ENCODE data around the gene PLCL1. TPM values are rescaled to one million over a fixed set of nuclear protein-coding genes. Genes with fewer than 3 reads are reported as not detected.
A peak's percentile ranks its signal among the peaks of the same experiment; 100 is the strongest.

Gene PLCL1
- total RNA-seq, 2 experiments from 2014 or later, result 3.3 to 3.5 TPM

DNA sequence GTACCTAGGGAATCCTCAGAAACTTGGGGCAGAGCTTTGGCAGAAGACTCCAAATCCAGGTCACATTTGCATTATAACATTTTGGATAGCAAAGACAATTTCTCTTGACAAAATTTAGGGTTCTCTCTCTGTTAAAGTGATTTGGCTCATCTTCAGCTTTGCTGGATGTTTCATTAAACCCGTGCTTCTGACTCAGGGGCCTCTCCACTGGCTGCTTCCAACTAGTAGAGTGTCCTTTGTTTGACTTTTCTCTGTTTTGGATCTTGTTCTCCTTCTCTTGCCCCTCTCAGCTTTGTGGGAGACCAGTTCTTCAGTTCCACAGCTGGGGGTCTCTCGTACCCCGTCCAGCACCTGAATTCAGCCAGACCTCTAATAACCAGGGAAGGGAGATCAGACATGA, 145.6 kb downstream of the PLCL1 start:
- no peak for DNase-seq
- H3K36me3 Mint-ChIP-seq (ENCODE audit: low read depth), result no peaks in the 10 kb centered on the region
- H3K27ac Mint-ChIP-seq, result no peak overlapping the region
- H3K4me3 Mint-ChIP-seq, result no peak overlapping the region
- CTCF ChIA-PET, result interaction anchor here (0.9 kb wide), 1 partner anchor 9 kb away, joined by 3 read pairs; no protein-coding TSS in a partner anchor
- intact Hi-C loops (cut with micrococcal nuclease), result no loop called here
- peaks cover 79% of the 10 kb centered on the region for H3K4me1 Mint-ChIP-seq (ENCODE audit: low read depth)
- H3K9me3 Mint-ChIP-seq, result no peaks in the 10 kb centered on the region
- no peaks in the 10 kb centered on the region for H3K27me3 Mint-ChIP-seq (ENCODE audit: low read depth)

DNA sequence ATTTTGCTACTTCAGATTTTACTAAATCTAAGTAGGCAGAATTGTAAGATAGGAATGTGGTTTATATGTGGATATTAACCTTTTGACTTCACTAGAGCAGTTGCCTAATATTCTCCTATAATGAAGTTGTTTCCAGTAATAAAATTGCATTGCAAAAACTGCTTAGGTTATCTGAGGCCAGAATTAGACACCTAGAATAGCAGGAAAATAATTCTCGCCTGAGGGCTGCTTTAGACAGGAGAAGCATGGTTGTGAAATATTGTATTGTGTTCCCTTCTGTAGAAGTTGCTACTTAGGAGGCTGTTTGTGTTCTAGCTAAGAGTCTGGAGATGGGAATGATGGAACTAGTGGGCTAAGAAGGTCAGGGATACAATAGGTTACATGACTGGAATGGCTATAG, 146.3 kb downstream of the PLCL1 start:
- Mint-ChIP-seq H3K27me3 (ENCODE audit: low read depth) (no peaks in the 10 kb centered on the region), H3K9me3 (peaks cover under 1% of the 10 kb centered on the region), H3K36me3 (ENCODE audit: low read depth) (peaks cover under 1% of the 10 kb centered on the region), H3K4me3 (no peak overlapping the region), H3K27ac (no peak overlapping the region), H3K4me1 (ENCODE audit: low read depth) (peaks cover 80% of the 10 kb centered on the region)
- intact Hi-C loops (cut with micrococcal nuclease), result no loop called here
- CTCF ChIA-PET, result no interaction called here
- DNase-seq, result no peak

DNA sequence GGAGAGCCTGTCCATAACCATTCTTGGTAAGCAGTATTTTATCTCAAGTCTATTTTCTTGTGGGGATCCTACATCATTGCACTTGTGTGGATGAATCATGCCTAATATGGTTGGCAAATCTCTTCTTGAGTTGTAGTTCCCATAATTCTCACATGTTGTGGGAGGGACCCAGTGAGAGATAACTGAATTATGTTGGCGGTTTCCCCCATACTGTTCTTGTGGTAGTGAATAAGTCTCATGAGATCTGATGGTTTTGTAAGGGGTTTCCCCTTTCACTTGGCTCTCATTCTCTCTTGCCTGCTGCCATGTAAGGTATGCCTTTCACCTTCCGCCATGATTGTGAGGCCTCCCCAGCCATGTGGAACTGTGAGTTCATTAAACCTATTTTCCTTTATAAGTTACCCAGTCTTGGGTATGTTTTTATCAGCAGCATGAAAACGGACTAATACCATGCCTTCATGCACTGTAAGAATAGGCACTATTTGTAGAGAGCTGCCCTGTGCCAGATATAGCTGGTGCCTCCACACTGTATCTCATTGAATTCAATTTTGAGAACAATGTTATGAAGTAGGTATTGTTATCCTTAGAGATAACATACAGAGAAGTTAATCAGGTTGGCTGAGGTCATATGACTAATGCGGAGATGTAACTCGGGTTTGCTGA, 148.3 kb downstream of the PLCL1 start:
- H3K9me3 Mint-ChIP-seq, result peaks cover 6% of the 10 kb centered on the region
- no peaks in the 10 kb centered on the region for H3K27me3 Mint-ChIP-seq (ENCODE audit: low read depth)
- peak; percentile 51 for DNase-seq
- intact Hi-C loops (cut with micrococcal nuclease), result loop anchor here (1.0 to 2.0 kb wide), 4 partner anchors 11 to 63 kb away; no protein-coding TSS in a partner anchor
- peaks cover 10% of the 10 kb centered on the region for H3K36me3 Mint-ChIP-seq (ENCODE audit: low read depth)
- H3K4me3 Mint-ChIP-seq, result no peak overlapping the region
- CTCF ChIA-PET, result interaction anchor here (0.6 kb wide), 1 partner anchor 19 kb away, joined by 3 read pairs; no protein-coding TSS in a partner anchor
- H3K27ac Mint-ChIP-seq, result peak overlapping the region; percentile 9
- peaks cover 79% of the 10 kb centered on the region for H3K4me1 Mint-ChIP-seq (ENCODE audit: low read depth)

DNA sequence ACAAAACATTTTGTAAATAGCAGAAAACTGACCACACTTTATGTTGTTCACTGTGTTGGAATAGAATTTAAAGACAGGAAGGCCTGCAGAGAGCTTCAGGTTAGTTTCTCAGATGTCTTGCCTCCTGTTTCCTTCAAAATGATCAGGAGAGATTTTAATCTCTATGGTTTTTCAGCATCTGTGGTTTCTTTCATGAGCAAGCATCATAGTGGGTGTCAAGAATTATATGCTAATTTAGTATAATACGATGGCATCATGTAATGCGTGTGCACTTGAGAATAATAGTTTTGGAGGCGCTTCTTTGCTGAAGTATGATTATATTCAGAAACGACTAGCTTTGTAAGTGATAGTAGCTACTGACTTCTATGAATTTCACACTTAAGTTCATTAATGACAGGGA, 149.9 kb downstream of the PLCL1 start:
- intact Hi-C loops (cut with micrococcal nuclease), result loop anchor here (1.0 kb wide), 1 partner anchor 15 kb away; no protein-coding TSS in a partner anchor
- CTCF ChIA-PET, result interaction anchor here (0.7 to 1.6 kb wide), 6 partner anchors 10 to 173 kb away, joined by 3 to 5 read pairs (median 3); no protein-coding TSS in a partner anchor
- no peak overlapping the region for H3K4me3 Mint-ChIP-seq
- H3K36me3 Mint-ChIP-seq (ENCODE audit: low read depth), result peaks cover 10% of the 10 kb centered on the region
- H3K27ac Mint-ChIP-seq, result peak overlapping the region; percentile 57
- H3K4me1 Mint-ChIP-seq (ENCODE audit: low read depth), result peaks cover 81% of the 10 kb centered on the region
- no peaks in the 10 kb centered on the region for H3K27me3 Mint-ChIP-seq (ENCODE audit: low read depth)
- no peak for DNase-seq
- peaks cover 6% of the 10 kb centered on the region for H3K9me3 Mint-ChIP-seq

DNA sequence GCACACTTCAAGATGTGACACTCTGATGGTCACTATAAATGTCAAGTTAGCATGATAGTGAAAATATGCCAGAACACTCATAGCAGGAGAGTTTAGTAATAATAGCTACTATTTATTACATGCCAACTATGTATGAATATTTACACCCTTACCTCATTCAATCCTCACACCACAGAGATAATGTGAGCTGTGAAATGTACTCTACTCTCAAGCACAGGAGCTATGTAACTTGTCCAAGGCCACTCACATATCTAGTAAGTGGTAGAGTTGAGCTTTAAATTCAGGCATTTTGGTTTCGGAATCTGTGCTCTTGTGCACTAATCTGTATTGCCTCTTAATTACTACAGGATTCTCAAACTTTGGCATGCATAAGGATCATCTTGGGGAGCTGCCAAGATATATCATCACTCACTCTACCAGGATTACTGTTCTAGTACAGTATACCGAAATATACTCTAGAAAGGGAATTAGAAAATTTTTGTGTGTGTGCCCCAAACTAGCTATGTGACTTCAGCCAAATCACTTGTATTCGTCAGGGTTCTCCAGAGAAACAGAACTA, 154.3 kb downstream of the PLCL1 start:
- Mint-ChIP-seq H3K4me1 (ENCODE audit: low read depth) (peaks cover 62% of the 10 kb centered on the region), H3K27me3 (ENCODE audit: low read depth) (no peaks in the 10 kb centered on the region), H3K9me3 (peaks cover 16% of the 10 kb centered on the region), H3K27ac (no peak overlapping the region), H3K36me3 (ENCODE audit: low read depth) (peaks cover 17% of the 10 kb centered on the region), H3K4me3 (no peak overlapping the region)
- intact Hi-C loops (cut with micrococcal nuclease), result no loop called here
- DNase-seq, result no peak
- CTCF ChIA-PET, result interaction anchor here (1.0 to 1.1 kb wide), 3 partner anchors 12 to 108 kb away, joined by 3 to 6 read pairs (median 3); no protein-coding TSS in a partner anchor

DNA sequence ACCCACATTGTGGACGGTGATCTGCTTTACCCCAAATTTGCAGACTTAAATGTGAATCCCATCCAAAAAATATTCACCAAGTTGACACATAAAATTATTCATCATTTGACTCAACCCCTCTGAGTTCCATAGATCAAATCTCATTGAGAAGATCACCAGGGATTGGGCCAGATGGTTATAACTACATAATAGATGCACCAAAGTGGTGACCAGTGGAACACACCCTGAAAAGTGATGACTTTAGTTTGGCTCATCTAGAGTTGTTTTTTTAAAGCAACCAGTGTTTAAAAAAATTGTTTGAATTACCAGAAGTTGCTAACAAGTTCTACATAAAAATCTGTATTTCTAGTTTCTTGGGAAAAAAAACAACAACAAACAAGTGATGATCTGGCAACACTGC, 155.0 kb downstream of the PLCL1 start:
- no peak for DNase-seq
- Mint-ChIP-seq H3K4me3 (no peak overlapping the region), H3K36me3 (ENCODE audit: low read depth) (peaks cover 21% of the 10 kb centered on the region), H3K4me1 (ENCODE audit: low read depth) (peaks cover 55% of the 10 kb centered on the region), H3K27me3 (ENCODE audit: low read depth) (no peaks in the 10 kb centered on the region), H3K27ac (no peak overlapping the region), H3K9me3 (peaks cover 23% of the 10 kb centered on the region)
- intact Hi-C loops (cut with micrococcal nuclease), result no loop called here
- CTCF ChIA-PET, result no interaction called here

DNA sequence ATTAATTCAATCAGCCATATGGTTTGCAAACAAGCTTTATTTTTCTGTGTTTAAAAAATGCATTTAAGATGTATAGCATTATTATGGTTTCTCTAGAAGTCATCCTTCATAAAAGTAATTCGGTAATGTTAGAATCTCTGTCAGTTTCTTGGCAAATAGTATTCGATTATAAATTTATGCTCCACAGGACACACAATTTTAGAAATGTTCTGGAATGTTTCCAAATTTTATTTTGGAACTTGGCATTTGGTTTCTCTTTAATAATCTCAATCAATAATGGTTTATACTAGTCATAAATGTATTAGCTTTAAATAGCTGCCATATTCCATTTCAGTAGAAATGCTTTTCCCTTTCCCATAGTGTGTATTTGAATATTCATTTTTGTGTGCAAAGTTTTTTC, 156.4 kb downstream of the PLCL1 start:
- Mint-ChIP-seq H3K9me3 (peaks cover 33% of the 10 kb centered on the region), H3K27me3 (ENCODE audit: low read depth) (no peaks in the 10 kb centered on the region), H3K4me3 (no peak overlapping the region), H3K4me1 (ENCODE audit: low read depth) (peaks cover 44% of the 10 kb centered on the region), H3K27ac (no peak overlapping the region), H3K36me3 (ENCODE audit: low read depth) (peaks cover 33% of the 10 kb centered on the region)
- intact Hi-C loops (cut with micrococcal nuclease), result no loop called here
- no peak for DNase-seq
- CTCF ChIA-PET, result no interaction called here

DNA sequence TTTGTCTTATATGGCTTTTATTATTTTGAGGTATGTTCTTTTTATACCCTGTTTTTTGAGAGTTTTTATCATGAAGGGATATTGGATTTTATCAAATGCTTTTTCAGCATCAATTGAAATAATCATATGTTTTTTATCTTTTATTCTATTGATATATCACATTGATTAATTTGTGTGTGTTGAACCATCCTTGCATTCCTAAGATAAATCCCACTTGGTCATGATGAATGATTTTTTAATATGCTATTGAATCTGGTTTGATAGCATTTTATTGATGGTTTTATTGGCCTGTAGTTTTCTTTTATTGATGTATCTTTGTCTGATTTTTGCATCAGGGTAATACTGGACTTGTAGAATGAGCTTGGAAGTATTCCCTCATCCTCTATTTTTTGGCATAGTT, 160.3 kb downstream of the PLCL1 start:
- Mint-ChIP-seq H3K36me3 (ENCODE audit: low read depth) (peaks cover 27% of the 10 kb centered on the region), H3K27me3 (ENCODE audit: low read depth) (no peaks in the 10 kb centered on the region), H3K4me1 (ENCODE audit: low read depth) (peaks cover 36% of the 10 kb centered on the region), H3K9me3 (peaks cover 28% of the 10 kb centered on the region), H3K27ac (no peak overlapping the region), H3K4me3 (no peak overlapping the region)
- CTCF ChIA-PET, result interaction anchor here (1.6 kb wide), 1 partner anchor 10 kb away, joined by 3 read pairs; no protein-coding TSS in a partner anchor
- intact Hi-C loops (cut with micrococcal nuclease), result no loop called here
- no peak for DNase-seq

DNA sequence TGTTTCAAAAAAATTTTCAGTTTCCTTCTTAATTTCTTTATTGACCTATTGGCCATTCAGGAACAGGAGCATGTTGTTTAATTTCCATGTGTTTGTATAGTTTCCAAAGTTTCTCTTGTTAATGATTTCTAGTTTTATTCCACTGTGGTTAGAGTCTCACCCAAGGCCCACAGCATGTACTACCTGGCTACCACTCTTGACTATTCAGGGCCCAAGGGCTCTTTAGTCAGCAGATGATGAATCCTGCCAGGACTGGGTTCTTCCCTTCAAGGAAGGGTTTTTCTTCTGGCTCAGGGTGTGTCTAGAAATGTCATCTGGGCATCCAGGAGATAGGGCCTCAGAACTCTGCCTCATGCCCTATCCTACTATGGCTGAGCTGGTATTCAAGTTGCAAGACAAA, 161.4 kb downstream of the PLCL1 start:
- H3K36me3 Mint-ChIP-seq (ENCODE audit: low read depth), result peaks cover 27% of the 10 kb centered on the region
- H3K4me3 Mint-ChIP-seq, result no peak overlapping the region
- intact Hi-C loops (cut with micrococcal nuclease), result no loop called here
- CTCF ChIA-PET, result no interaction called here
- peaks cover 28% of the 10 kb centered on the region for H3K9me3 Mint-ChIP-seq
- no peak overlapping the region for H3K27ac Mint-ChIP-seq
- DNase-seq, result no peak
- H3K27me3 Mint-ChIP-seq (ENCODE audit: low read depth), result no peaks in the 10 kb centered on the region
- H3K4me1 Mint-ChIP-seq (ENCODE audit: low read depth), result peaks cover 36% of the 10 kb centered on the region

DNA sequence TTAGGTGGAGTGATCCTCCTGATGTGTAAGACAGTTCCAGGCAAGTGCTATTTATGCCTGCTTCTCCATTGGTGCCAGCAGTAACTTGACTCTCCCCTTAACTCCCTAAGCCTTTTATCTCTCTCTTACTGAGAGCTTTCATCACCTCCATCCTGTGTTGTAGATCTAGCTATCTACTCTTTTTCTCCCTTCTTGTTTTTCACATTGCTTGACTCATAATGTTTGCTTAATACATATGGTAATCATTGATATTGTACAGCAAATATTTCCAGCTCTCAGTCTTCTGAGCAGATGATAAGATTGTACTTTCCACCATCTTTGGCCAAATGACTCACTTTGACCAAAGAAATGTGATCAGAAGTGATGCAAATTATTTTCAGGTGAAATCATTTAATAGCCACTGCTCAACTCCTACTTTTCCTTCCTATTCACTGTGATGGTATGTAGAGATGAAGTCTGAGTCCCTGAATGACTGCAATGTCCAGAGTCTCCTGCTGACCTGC, 165.0 kb downstream of the PLCL1 start:
- Mint-ChIP-seq H3K36me3 (ENCODE audit: low read depth) (peaks cover 17% of the 10 kb centered on the region), H3K27me3 (ENCODE audit: low read depth) (no peaks in the 10 kb centered on the region), H3K4me1 (ENCODE audit: low read depth) (peaks cover 52% of the 10 kb centered on the region), H3K4me3 (no peak overlapping the region), H3K27ac (peak overlapping the region; percentile 85), H3K9me3 (peaks cover 10% of the 10 kb centered on the region)
- intact Hi-C loops (cut with micrococcal nuclease), result loop anchor here (1.0 kb wide), 2 partner anchors 15 to 131 kb away; no protein-coding TSS in a partner anchor
- CTCF ChIA-PET, result interaction anchor here (0.6 to 2.0 kb wide), 2 partner anchors 11 to 160 kb away, joined by 3 to 6 read pairs; no protein-coding TSS in a partner anchor
- DNase-seq, result no peak

DNA sequence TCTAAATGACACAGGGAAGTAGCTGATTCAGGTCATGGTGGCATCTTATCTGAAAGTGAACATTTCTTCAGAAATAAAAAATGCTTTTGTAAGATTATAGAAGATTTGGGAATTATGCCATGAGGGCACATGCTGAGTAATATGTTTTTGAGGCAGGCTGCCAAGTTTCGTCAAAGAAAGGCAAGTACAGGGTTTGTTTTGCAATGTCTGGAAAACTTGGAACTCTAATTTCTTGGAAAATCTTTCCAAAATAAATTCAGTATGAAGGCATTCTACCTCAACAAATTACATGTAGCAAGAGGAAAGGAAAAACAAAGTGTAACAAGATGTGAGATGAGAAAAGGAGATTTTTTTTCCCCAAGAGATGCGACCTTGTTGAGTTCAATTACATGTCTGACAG, 167.7 kb downstream of the PLCL1 start:
- H3K4me3 Mint-ChIP-seq, result no peak overlapping the region
- no peak for DNase-seq
- H3K27me3 Mint-ChIP-seq (ENCODE audit: low read depth), result no peaks in the 10 kb centered on the region
- H3K4me1 Mint-ChIP-seq (ENCODE audit: low read depth), result peaks cover 43% of the 10 kb centered on the region
- CTCF ChIA-PET, result interaction anchor here (0.6 to 0.7 kb wide), 2 partner anchors 19 to 28 kb away, joined by 3 to 5 read pairs; no protein-coding TSS in a partner anchor
- no peaks in the 10 kb centered on the region for H3K9me3 Mint-ChIP-seq
- intact Hi-C loops (cut with micrococcal nuclease), result no loop called here
- H3K27ac Mint-ChIP-seq, result no peak overlapping the region
- no peaks in the 10 kb centered on the region for H3K36me3 Mint-ChIP-seq (ENCODE audit: low read depth)

DNA sequence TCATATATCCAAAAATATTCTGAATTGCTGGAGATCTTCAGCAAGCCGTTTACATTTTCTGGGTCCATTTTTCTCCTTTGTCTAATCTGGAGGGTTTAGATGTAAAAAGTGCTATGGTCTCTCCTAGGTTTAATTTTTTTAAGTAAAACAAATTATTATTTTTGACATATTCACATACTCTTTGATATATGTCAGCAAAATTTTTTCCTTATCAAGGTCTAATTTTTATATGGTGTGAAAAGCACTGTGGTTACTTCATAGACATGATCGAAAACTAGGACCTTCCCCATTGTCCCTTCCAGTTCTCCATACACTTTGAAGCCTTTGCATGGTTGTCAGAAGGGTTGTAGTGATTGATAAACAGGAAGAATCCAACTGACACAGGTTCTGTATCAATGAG, 168.2 kb downstream of the PLCL1 start:
- CTCF ChIA-PET, result no interaction called here
- Mint-ChIP-seq H3K36me3 (ENCODE audit: low read depth) (no peaks in the 10 kb centered on the region), H3K27me3 (ENCODE audit: low read depth) (no peaks in the 10 kb centered on the region), H3K27ac (no peak overlapping the region), H3K9me3 (no peaks in the 10 kb centered on the region), H3K4me1 (ENCODE audit: low read depth) (peaks cover 43% of the 10 kb centered on the region), H3K4me3 (no peak overlapping the region)
- DNase-seq, result no peak
- intact Hi-C loops (cut with micrococcal nuclease), result no loop called here

Data from activated naive CD4-positive, alpha-beta T cell treated with anti-CD3 and anti-CD28 coated beads for 36 hours (primary cell).